Measurements from ENCODE around the gene KCNMA1.

- TF ChIP-seq POLR2AphosphoS5 (IDR thresholded peaks at IDR 0.05; ENCODE audit: control insufficient read depth, insufficient read depth, low read depth, low read length) (no peak), CTCF (IDR thresholded peaks at IDR 0.05 in 2 of 3, conservative IDR thresholded peaks at IDR 0.05 in 1 of 3; ENCODE audit: insufficient read depth in 2 of 3, low read depth in 1 of 3, low read length in 3 of 3) (no peak), ZNF175 (CRISPR knock-in tag; IDR thresholded peaks at IDR 0.05; ENCODE audit: low read depth) (no peak), ZHX1 (conservative IDR thresholded peaks at IDR 0.05; ENCODE audit: low read length) (no peak), CTCFL (IDR thresholded peaks at IDR 0.05; ENCODE audit: borderline replicate concordance, insufficient read depth, low read depth, low read length, poor library complexity, severe bottlenecking) (no peak), RFX5 (IDR thresholded peaks at IDR 0.05; ENCODE audit: low read depth, low read length) (no peak), BRF2 (IDR thresholded peaks at IDR 0.05; ENCODE audit: borderline replicate concordance, insufficient read depth, insufficient read length) (no peak), CC2D1A (IDR thresholded peaks at IDR 0.05) (no peak), ADNP (tag; IDR thresholded peaks at IDR 0.05) (no peak), MEIS2 (IDR thresholded peaks at IDR 0.05; ENCODE audit: partially characterized antibody) (no peak)
Measured at GRCh38 chr10:77609781-77610272, 27.8 kb downstream of the KCNMA1 start.
